ENCODE results near the gene ETDC. TPM values are rescaled to one million over a fixed set of nuclear protein-coding genes. Genes with fewer than 3 reads are reported as not detected.

Gene ETDC
- total and polyA plus RNA-seq, 2 experiments from 2014 or later, result not detected

- no peak for TF ChIP-seq STAT1 (IDR thresholded peaks at IDR 0.05; ENCODE audit: unreplicated experiment)
- no peak for TF ChIP-seq ZNF114 (CRISPR knock-in tag; IDR thresholded peaks at IDR 0.05)
These were observed 22.2 kb downstream of the ETDC start (continued) for GRCh38 chrX:135331525-135331924.

GRCh38 chrX:135340831-135341230, 31.6 kb downstream of the ETDC start:
- no peak for TF ChIP-seq STAT1 (IDR thresholded peaks at IDR 0.05; ENCODE audit: unreplicated experiment)
- no peak for TF ChIP-seq ZNF114 (CRISPR knock-in tag; IDR thresholded peaks at IDR 0.05)
- TF ChIP-seq ETS1 (IDR thresholded peaks at IDR 0.05), result no peak
- TF ChIP-seq POLR2AphosphoS5 (IDR thresholded peaks at IDR 0.05; ENCODE audit: low read depth), result no peak
- Mint-ChIP-seq H3K27me3 (ENCODE audit: insufficient read depth, low read depth, poor library complexity) (peaks cover 8% of the 10 kb centered on the region), H3K4me1 (peaks cover 34% of the 10 kb centered on the region; the same call in 2 of the 3 replicates), H3K27ac (no peak overlapping the region), H3K4me3 (peak overlapping the region; percentile 32; the same call in 2 of the 3 replicates), H3K9me3 (no peaks in the 10 kb centered on the region), H3K36me3 (ENCODE audit: low read depth) (no peaks in the 10 kb centered on the region; the same call in 1 of the 3 replicates)
- Histone ChIP-seq H2AFZ (no peak overlapping the region), H4K20me1 (replicated peaks; ENCODE audit: insufficient read depth) (no peaks in the 10 kb centered on the region), H3F3A (replicated peaks; ENCODE audit: low read depth) (no peaks in the 10 kb centered on the region), H3K4me1 (ENCODE audit: insufficient read depth) (peaks cover 7% of the 10 kb centered on the region; the same call in 1 of the 2 replicates), H3K79me2 (replicated peaks; ENCODE audit: insufficient read depth) (peaks cover 28% of the 10 kb centered on the region), H3K9me2 (ENCODE audit: insufficient read depth) (no peaks in the 10 kb centered on the region), H3K27ac (ENCODE audit: low read depth) (no peak overlapping the region), H3K4me2 (peak overlapping the region; percentile 91; the same call in 1 of the 2 replicates), H3K36me3 (ENCODE audit: insufficient read depth) (no peaks in the 10 kb centered on the region), H3K4me3 (peak overlapping the region; percentile 83; the same call in 1 of the 2 replicates), H3K27me3 (ENCODE audit: insufficient read depth) (no peaks in the 10 kb centered on the region)
- ATAC-seq, result no peak
- DNase-seq (ENCODE audit: low spot score), result no peak

- 0 out of 2 replicates have a peak overlapping the region, but pooled peaks have one; percentile 44 for H3K27ac Mint-ChIP-seq
- DNase-seq (ENCODE audit: low spot score) (no peak), ATAC-seq (no peak)
These were observed 35.9 kb downstream of the ETDC start for GRCh38 chrX:135345107-135345589.

More at GRCh38 chrX:135345107-135345589, 35.9 kb downstream of the ETDC start:
- TF ChIP-seq JUNB (IDR thresholded peaks at IDR 0.05; ENCODE audit: unreplicated experiment) (no peak), CREB1 (CRISPR knock-in tag; IDR thresholded peaks at IDR 0.05; ENCODE audit: low read depth) (no peak), ZNF462 (CRISPR knock-in tag; IDR thresholded peaks at IDR 0.05) (no peak), NANOG (IDR thresholded peaks at IDR 0.05; ENCODE audit: borderline replicate concordance) (no peak), ZNF114 (CRISPR knock-in tag; IDR thresholded peaks at IDR 0.05) (no peak), ETS1 (IDR thresholded peaks at IDR 0.05) (no peak), STAT1 (IDR thresholded peaks at IDR 0.05; ENCODE audit: unreplicated experiment) (no peak), ZNF331 (CRISPR knock-in tag; IDR thresholded peaks at IDR 0.05; ENCODE audit: low read depth) (no peak)
- H3K36me3 ChIP-seq (ENCODE audit: insufficient read depth), result no peaks in the 10 kb centered on the region
- H3K4me2 ChIP-seq, result peak overlapping the region; percentile 91
- Mint-ChIP-seq H3K27me3 (ENCODE audit: insufficient read depth, low read depth, poor library complexity) (peaks cover 7% of the 10 kb centered on the region), H3K4me3 (peak overlapping the region; percentile 87), H3K9me3 (no peaks in the 10 kb centered on the region), H3K4me1 (peaks cover 26% of the 10 kb centered on the region; the same call in 2 of the 3 replicates), H3K36me3 (ENCODE audit: low read depth) (peaks cover 6% of the 10 kb centered on the region)
- no peak overlapping the region for H3K27ac ChIP-seq (ENCODE audit: low read depth)
- peak overlapping the region; percentile 83 for H3K4me3 ChIP-seq
- no peaks in the 10 kb centered on the region for H3K27me3 ChIP-seq (ENCODE audit: insufficient read depth)
- peaks cover 7% of the 10 kb centered on the region; the same call in 1 of the 2 replicates for H3K4me1 ChIP-seq (ENCODE audit: insufficient read depth)
- H2AFZ ChIP-seq, result peak overlapping the region; percentile 72; the same call in 1 of the 2 replicates
- H4K20me1 ChIP-seq (replicated peaks; ENCODE audit: insufficient read depth), result no peaks in the 10 kb centered on the region
- no peaks in the 10 kb centered on the region for H3F3A ChIP-seq (replicated peaks; ENCODE audit: low read depth)
- H3K79me2 ChIP-seq (replicated peaks; ENCODE audit: insufficient read depth), result peaks cover 19% of the 10 kb centered on the region
- no peaks in the 10 kb centered on the region for H3K9me2 ChIP-seq (ENCODE audit: insufficient read depth)

Measured in GM23338 (cell line).